Body of pancreas (tissue), 4 donors: Measurements from ENCODE around the gene TCF7L1.

Source experiments
- CTCF ChIP-seq, 7 experiments: fragments of 450-650 bp in 4 of 7; fragments of 200-600 bp in 3 of 7; sonication (generic) in 3 of 7; IDR thresholded peaks; one replicate each; pipeline ENCODE4 v1.5.1; 2016 to 2019; ENCODE audit warnings: antibody characterized with exemption in 7 of 7
- POLR2A ChIP-seq, 3 donors: fragments of 450-650 bp; IDR thresholded peaks; one replicate each; pipeline ENCODE4 v1.6.1; 2016; ENCODE audit warnings: antibody characterized with exemption in 3 of 3, mild to moderate bottlenecking in 2 of 3

DNA sequence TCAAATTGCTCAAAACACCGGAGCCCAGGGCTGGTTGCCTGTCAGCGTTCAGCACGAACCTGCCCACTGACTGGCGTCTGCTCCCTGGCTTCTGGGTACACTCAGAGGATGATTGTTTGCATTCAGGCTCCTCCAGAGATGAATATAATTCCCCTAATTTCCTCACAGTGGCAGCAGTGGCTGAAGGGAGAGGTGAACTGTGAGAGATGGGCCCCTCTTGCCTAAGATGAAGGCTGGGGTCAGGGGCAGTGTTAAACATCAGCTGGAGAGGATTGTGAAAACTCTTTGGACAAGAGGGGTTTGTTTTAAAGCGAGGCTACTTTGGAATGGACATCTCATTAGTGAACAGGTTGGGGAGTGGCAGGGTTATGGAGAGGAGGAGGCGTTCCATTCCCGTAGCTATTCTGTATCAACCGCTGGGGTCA, 31.0 kb downstream of the TCF7L1 start:
- TF ChIP-seq CTCF (IDR thresholded peaks at IDR 0.05) (no peak), POLR2A (IDR thresholded peaks at IDR 0.05) (no peak)
